ENCODE data around the gene ADIG.
"Not testable (repeated sequence)": the region's sequence is repeated elsewhere in the genome, so short reads cannot be mapped to it uniquely, and the experiment has no call there.

The ADIG gene

GRCh38 chr20:38591474-38592410 is 10.7 kb downstream of the ADIG start:
- H3K27me3 ChIP-seq (ENCODE audit: control insufficient read depth, insufficient read depth, low read length), result peaks cover 25% of the 10 kb centered on the region
- no peaks in the 10 kb centered on the region for H3K36me3 ChIP-seq (ENCODE audit: insufficient read depth, low read length)
- H3K4me2 ChIP-seq (ENCODE audit: low read length), result no peak overlapping the region
- no peaks in the 10 kb centered on the region for H3K4me1 ChIP-seq (ENCODE audit: control insufficient read depth, insufficient read depth, low read length)
- no peak overlapping the region for H3K9ac ChIP-seq (ENCODE audit: low read depth, low read length)
- H3K4me3 ChIP-seq (ENCODE audit: low read length), result no peak overlapping the region
- H3K9me3 ChIP-seq (replicated peaks; ENCODE audit: low read length), result no peaks in the 10 kb centered on the region

DNA sequence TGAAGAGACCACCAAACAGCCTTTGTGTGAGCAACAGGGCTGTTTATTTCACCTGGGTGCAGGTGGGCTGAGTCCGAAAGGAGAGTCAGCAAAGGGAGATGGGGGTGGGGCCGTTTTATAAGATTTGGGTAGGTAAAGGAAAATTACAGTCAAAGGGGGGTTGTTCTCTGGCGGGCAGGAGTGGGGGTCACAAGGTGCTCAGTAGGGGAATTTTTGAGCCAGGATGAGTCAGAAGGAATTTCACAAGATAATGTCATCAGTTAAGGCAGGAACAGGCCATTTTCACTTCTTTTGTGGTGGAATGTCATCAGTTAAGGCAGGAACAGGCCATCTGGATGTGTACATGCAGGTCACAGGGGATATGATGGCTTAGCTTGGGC is 11.4 kb downstream of the ADIG start:
- not testable (repeated sequence) for H3K9me3 ChIP-seq (replicated peaks; ENCODE audit: low read length); H3K9ac ChIP-seq (ENCODE audit: low read depth, low read length); H3K4me3 ChIP-seq (ENCODE audit: low read length); H3K4me1 ChIP-seq (ENCODE audit: control insufficient read depth, insufficient read depth, low read length); H3K36me3 ChIP-seq (ENCODE audit: insufficient read depth, low read length); H3K4me2 ChIP-seq (ENCODE audit: low read length)
- peaks cover 20% of the 10 kb centered on the region for H3K27me3 ChIP-seq (ENCODE audit: control insufficient read depth, insufficient read depth, low read length)

GRCh38 chr20:38594281-38594680 is 13.3 kb downstream of the ADIG start:
- H3K36me3 ChIP-seq (ENCODE audit: insufficient read depth, low read length); H3K9ac ChIP-seq (ENCODE audit: low read depth, low read length); H3K9me3 ChIP-seq (replicated peaks; ENCODE audit: low read length); H3K4me2 ChIP-seq (ENCODE audit: low read length); H3K4me3 ChIP-seq (ENCODE audit: low read length); H3K4me1 ChIP-seq (ENCODE audit: control insufficient read depth, insufficient read depth, low read length): not testable (repeated sequence)
- H3K27me3 ChIP-seq (ENCODE audit: control insufficient read depth, insufficient read depth, low read length), result peaks cover 23% of the 10 kb centered on the region

DNA sequence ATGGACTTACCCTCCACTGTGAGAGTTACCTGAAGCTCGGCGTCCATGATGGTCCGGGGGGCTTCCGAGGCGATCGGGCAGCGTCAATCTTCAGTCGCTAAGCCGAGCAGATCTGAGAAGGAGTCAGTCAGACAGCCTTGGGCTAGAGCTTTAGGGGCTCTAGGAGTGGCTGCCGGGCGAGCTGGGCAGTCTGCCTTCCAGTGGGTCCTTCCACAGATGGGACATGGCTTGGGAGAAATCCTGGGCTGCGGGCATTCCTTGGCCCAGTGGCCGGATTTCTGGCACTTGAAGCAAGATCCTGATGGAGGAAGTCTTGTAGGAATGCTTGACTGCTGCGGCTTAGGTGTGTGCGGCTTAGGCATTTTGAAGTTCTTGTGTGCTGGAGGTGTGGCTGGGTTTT is 14.9 kb downstream of the ADIG start:
- H3K4me1 ChIP-seq (ENCODE audit: control insufficient read depth, insufficient read depth, low read length); H3K9me3 ChIP-seq (replicated peaks; ENCODE audit: low read length); H3K4me2 ChIP-seq (ENCODE audit: low read length); H3K9ac ChIP-seq (ENCODE audit: low read depth, low read length); H3K36me3 ChIP-seq (ENCODE audit: insufficient read depth, low read length); H3K4me3 ChIP-seq (ENCODE audit: low read length): not testable (repeated sequence)
- peaks cover 33% of the 10 kb centered on the region for H3K27me3 ChIP-seq (ENCODE audit: control insufficient read depth, insufficient read depth, low read length)

- H3K4me2 ChIP-seq (ENCODE audit: low read length), result no peak overlapping the region
- peaks cover 6% of the 10 kb centered on the region for H3K4me1 ChIP-seq (ENCODE audit: control insufficient read depth, insufficient read depth, low read length)
- no peak overlapping the region for H3K9ac ChIP-seq (ENCODE audit: low read depth, low read length)
- H3K9me3 ChIP-seq (replicated peaks; ENCODE audit: low read length), result no peaks in the 10 kb centered on the region
- no peaks in the 10 kb centered on the region for H3K36me3 ChIP-seq (ENCODE audit: insufficient read depth, low read length)
- H3K27me3 ChIP-seq (ENCODE audit: control insufficient read depth, insufficient read depth, low read length), result peaks cover 56% of the 10 kb centered on the region
- no peak overlapping the region for H3K4me3 ChIP-seq (ENCODE audit: low read length)
These were observed 18.4 kb downstream of the ADIG start for GRCh38 chr20:38599410-38599882.

DNA sequence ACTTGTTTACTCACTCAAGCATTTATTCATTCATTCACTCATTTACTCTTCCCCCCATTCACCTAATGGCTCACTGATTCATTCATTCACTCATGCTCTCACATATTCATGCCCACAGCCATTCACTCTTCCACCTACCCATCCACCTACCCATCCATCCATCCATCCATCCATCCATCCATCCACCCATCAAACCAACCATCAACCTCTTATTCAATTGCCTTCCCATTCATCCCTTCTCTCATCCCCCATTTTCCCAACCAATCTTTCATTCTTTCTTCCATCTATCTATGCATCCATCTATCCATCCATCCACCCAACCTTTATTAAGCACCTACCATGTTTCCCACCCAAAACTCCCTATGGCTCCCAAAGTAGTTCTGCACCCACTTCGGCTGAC is 19.1 kb downstream of the ADIG start:
- Histone ChIP-seq H3K4me2 (ENCODE audit: low read length) (no peak overlapping the region), H3K9me3 (replicated peaks; ENCODE audit: low read length) (no peaks in the 10 kb centered on the region), H3K4me3 (ENCODE audit: low read length) (no peak overlapping the region), H3K36me3 (ENCODE audit: insufficient read depth, low read length) (no peaks in the 10 kb centered on the region), H3K9ac (ENCODE audit: low read depth, low read length) (no peak overlapping the region), H3K27me3 (ENCODE audit: control insufficient read depth, insufficient read depth, low read length) (peaks cover 60% of the 10 kb centered on the region), H3K4me1 (ENCODE audit: control insufficient read depth, insufficient read depth, low read length) (peaks cover 6% of the 10 kb centered on the region)

DNA sequence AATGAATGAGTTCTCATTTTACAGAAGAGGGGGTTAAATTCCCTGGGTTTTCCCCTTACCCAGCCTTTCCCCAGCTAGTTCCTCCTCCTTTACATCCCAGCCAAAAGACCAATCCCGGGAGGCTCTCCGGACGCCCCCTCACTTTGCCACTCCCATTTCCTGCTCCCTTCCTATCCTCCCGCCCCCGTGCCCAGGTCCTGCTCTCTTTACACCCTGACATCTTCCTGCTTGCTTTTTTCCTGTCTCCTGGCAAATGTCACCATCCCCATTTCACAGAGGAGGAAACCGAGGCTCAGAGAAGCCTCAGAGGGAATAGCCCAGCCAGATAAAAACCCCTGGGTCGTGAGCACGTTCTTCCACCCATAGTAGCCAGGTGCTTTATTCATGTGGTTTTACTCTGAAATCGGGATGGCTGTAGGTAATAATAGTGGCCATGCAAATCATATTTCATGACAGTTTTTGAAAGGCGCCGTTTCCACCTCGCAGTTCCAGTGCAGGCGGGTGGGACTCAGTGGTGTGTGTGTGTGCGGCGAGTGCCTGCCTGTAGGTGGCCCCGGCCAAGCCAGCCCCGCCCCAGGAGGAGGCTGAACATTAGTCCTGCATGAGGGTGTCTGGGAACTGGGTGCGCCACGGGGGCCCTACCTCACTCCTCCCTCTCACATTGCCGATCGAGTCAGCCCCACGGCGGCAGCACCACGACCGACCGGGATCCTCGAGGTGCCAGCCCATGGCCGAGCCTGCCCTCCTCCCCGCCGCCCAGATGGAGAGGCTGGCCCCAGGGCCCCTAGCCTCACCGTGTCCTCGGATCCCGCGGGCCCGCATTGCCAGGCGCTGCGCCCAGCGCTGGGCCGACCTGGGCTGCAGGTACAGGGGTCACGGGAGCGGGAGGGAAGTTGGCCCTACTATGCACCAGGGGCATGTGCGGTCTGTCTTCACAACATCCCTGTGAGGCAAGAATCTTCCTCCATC is 20.5 kb downstream of the ADIG start, which contains the start of gene ARHGAP40:
ARHGAP40 (plus strand) TSS at position 594 of the 969 bp plus-strand sequence.
- peak within 1 kb of the TSS; percentile 56 for H3K4me3 ChIP-seq (ENCODE audit: low read length)
- no peaks in the 10 kb centered on the region for H3K9me3 ChIP-seq (replicated peaks; ENCODE audit: low read length)
- peak within 1 kb of the TSS; percentile 75 for H3K4me2 ChIP-seq (ENCODE audit: low read length)
- peaks cover 6% of the 10 kb centered on the region for H3K4me1 ChIP-seq (ENCODE audit: control insufficient read depth, insufficient read depth, low read length)
- no peak within 1 kb of the TSS for H3K9ac ChIP-seq (ENCODE audit: low read depth, low read length)
- H3K27me3 ChIP-seq (ENCODE audit: control insufficient read depth, insufficient read depth, low read length), result peaks cover 65% of the 10 kb centered on the region
- no peaks in the 10 kb centered on the region for H3K36me3 ChIP-seq (ENCODE audit: insufficient read depth, low read length)

DNA sequence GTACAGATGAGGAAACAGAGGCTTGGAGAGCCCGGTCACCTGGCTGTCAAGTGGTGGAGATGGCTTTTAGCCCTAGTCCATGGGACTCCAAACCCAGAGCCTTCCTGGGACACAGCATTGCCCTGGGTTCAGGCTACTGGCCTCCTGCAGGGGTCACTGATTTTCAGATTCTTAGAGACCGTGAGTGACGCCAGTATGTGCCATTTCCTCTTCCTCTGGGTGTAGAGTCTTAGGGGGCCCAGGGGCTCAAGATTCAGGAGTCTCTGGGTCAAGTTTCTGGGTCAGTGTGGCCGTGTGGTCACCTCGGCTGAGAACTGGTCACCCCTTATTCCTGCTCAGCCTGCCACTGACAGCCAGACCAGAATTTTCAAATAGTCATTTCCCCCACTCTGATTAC is 21.2 kb downstream of the ADIG start:
- H3K9ac ChIP-seq (ENCODE audit: low read depth, low read length), result no peak overlapping the region

DNA sequence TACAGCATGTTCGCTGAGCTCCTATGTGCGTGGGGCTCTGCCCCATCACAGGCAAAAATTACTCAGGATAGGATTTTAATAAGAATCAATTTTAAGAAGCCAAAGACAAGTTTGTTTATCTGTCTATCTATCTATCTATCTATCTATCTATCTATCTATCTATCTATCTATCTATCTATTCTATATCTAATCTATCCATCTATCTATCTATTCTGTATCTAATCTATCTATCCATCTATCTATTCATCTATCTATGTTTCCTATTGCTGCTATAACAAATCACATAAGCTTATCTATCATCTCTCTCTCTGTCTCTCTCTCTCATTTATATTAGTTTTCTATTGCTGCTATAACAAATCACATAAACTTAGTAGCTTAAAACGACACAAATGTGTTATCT is 22.3 kb downstream of the ADIG start:
- Histone ChIP-seq H3K4me2 (ENCODE audit: low read length) (no peak overlapping the region), H3K9me3 (replicated peaks; ENCODE audit: low read length) (no peaks in the 10 kb centered on the region), H3K9ac (ENCODE audit: low read depth, low read length) (no peak overlapping the region), H3K4me3 (ENCODE audit: low read length) (no peak overlapping the region), H3K27me3 (ENCODE audit: control insufficient read depth, insufficient read depth, low read length) (peaks cover 80% of the 10 kb centered on the region), H3K4me1 (ENCODE audit: control insufficient read depth, insufficient read depth, low read length) (peaks cover 6% of the 10 kb centered on the region), H3K36me3 (ENCODE audit: insufficient read depth, low read length) (no peaks in the 10 kb centered on the region)

More for the DNA sequence above, 21.2 kb downstream of the ADIG start:
- Histone ChIP-seq H3K36me3 (ENCODE audit: insufficient read depth, low read length) (no peaks in the 10 kb centered on the region), H3K4me2 (ENCODE audit: low read length) (no peak overlapping the region), H3K27me3 (ENCODE audit: control insufficient read depth, insufficient read depth, low read length) (peaks cover 72% of the 10 kb centered on the region), H3K4me1 (ENCODE audit: control insufficient read depth, insufficient read depth, low read length) (peaks cover 6% of the 10 kb centered on the region), H3K4me3 (ENCODE audit: low read length) (no peak overlapping the region), H3K9me3 (replicated peaks; ENCODE audit: low read length) (no peaks in the 10 kb centered on the region)

DNA sequence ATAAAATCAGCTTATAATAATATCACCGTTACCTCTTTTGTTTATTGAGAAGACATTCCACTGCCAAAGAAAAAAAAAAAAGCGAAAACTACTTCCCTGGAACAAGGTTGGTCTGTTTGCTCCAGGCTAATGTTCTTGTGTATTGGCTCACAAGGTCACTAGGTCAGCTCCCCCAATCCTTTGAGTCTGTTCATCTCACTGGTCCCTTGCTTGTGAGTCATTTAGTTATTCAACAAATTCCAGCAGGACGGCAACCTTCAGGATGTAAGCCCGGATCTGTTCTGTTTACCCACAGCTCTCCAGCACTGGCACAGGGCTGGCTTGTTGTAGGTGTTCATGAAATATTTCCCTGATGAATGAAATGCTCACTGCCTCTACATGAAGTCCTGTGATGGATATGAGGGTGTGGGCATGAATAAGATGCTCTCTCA is 23.9 kb downstream of the ADIG start:
- Histone ChIP-seq H3K36me3 (ENCODE audit: insufficient read depth, low read length) (no peaks in the 10 kb centered on the region), H3K27me3 (ENCODE audit: control insufficient read depth, insufficient read depth, low read length) (peaks cover 76% of the 10 kb centered on the region), H3K9me3 (replicated peaks; ENCODE audit: low read length) (no peaks in the 10 kb centered on the region), H3K4me3 (ENCODE audit: low read length) (no peak overlapping the region), H3K4me2 (ENCODE audit: low read length) (no peak overlapping the region), H3K4me1 (ENCODE audit: control insufficient read depth, insufficient read depth, low read length) (peaks cover 6% of the 10 kb centered on the region), H3K9ac (ENCODE audit: low read depth, low read length) (no peak overlapping the region)

DNA sequence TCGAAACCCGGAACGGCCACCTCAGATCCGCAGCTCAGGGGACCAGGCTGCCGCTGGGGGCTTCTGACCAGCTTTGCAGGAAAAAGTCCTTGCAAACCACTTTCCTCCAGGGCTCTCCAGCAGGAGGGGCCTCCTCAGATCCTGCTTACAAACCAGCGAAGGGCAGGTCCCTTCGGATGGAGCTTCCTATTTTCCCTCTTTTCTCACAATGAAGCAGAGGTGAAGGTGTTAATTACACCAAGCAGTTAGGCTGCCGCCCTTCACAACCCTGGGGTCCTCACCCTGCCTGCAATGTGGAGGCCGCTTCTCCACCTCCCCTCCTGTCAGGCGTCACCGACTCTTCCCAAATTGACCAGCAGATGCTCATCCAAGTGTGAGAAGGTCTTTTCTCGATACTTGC is 26.4 kb downstream of the ADIG start:
- no peaks in the 10 kb centered on the region for H3K9me3 ChIP-seq (replicated peaks; ENCODE audit: low read length)
- no peaks in the 10 kb centered on the region for H3K36me3 ChIP-seq (ENCODE audit: insufficient read depth, low read length)
- H3K4me1 ChIP-seq (ENCODE audit: control insufficient read depth, insufficient read depth, low read length), result no peaks in the 10 kb centered on the region
- no peak overlapping the region for H3K9ac ChIP-seq (ENCODE audit: low read depth, low read length)
- peaks cover 58% of the 10 kb centered on the region for H3K27me3 ChIP-seq (ENCODE audit: control insufficient read depth, insufficient read depth, low read length)
- H3K4me2 ChIP-seq (ENCODE audit: low read length), result no peak overlapping the region
- H3K4me3 ChIP-seq (ENCODE audit: low read length), result no peak overlapping the region
